ENCODE results near the gene RNASET2. TPM values are rescaled to one million over a fixed set of nuclear protein-coding genes. Genes with fewer than 3 reads are reported as not detected.

RNASET2 gene
- total and polyA plus RNA-seq, 4 donors = 17.7 to 37.2 (median 25.0) TPM

DNA sequence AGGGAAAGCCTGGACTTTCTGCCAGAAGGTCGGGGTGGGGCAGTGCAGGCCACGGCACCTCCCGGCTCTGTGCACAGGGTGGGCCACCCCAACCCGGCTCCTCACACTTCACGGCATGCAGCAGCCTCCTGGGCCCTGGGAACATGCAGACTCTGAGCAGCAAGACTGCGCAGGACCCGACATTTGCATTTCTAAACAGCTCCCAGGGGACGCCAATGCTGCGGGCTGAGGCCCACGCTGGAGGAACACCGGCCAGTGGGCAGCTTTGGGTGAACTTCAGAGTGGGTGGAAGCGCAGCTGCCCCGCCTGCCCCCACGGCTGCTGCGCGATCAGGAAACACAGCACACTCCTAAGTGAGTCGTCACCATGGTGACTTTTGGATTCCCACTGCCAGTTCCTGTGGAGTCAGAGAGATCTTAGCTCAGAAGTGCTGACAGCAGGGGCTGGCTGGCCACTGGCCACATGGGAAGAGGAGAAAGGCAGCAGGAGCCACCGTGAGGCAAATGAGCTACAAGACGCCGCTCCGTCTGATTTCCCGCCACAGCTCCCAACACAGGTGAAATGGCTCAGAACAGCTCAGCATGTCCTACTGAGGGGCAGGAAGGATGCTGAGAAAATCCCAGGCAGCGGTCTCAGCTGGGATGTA, 52.1 kb downstream of the RNASET2 start:
- peaks cover 0 to 4% (median 2%) of the 10 kb centered on the region in 4 donors for H3K9me3 ChIP-seq (ENCODE audit: control insufficient read depth in 4 of 4, low read length in 3 of 4)
- no peaks in the 10 kb centered on the region for H3K27me3 ChIP-seq (ENCODE audit: control insufficient read depth in 4 of 4, insufficient read depth in 4 of 4, low read length in 3 of 4)
- 65% methylated on average over 23 of the region's 23 CpGs for WGBS
- H3K4me1 ChIP-seq (ENCODE audit: control insufficient read depth in 4 of 4, insufficient read depth in 4 of 4, low read length in 3 of 4) = no peaks in the 10 kb centered on the region
- H3K36me3 ChIP-seq (ENCODE audit: control insufficient read depth in 4 of 4, insufficient read depth in 3 of 4, low read depth in 1 of 4, low read length in 3 of 4) = no peaks in the 10 kb centered on the region
- no peak overlapping the region for H3K9ac ChIP-seq (ENCODE audit: low read depth in 1 of 2, low read length in 2 of 2)
- no peak overlapping the region for H3K27ac ChIP-seq (ENCODE audit: low read depth in 1 of 2, low read length in 2 of 2)
- no peak for DNase-seq (ENCODE audit: low spot score)
- no peak overlapping the region for H3K4me3 ChIP-seq (ENCODE audit: low read depth in 1 of 3, low read length in 3 of 3)
- no peak for TF ChIP-seq HNF4G (IDR thresholded peaks at IDR 0.05)
- TF ChIP-seq HNF4A (conservative IDR thresholded peaks at IDR 0.05) = no peak
- TF ChIP-seq RAD21 (IDR thresholded peaks at IDR 0.05) = no peak
- TF ChIP-seq, protein P1, sequence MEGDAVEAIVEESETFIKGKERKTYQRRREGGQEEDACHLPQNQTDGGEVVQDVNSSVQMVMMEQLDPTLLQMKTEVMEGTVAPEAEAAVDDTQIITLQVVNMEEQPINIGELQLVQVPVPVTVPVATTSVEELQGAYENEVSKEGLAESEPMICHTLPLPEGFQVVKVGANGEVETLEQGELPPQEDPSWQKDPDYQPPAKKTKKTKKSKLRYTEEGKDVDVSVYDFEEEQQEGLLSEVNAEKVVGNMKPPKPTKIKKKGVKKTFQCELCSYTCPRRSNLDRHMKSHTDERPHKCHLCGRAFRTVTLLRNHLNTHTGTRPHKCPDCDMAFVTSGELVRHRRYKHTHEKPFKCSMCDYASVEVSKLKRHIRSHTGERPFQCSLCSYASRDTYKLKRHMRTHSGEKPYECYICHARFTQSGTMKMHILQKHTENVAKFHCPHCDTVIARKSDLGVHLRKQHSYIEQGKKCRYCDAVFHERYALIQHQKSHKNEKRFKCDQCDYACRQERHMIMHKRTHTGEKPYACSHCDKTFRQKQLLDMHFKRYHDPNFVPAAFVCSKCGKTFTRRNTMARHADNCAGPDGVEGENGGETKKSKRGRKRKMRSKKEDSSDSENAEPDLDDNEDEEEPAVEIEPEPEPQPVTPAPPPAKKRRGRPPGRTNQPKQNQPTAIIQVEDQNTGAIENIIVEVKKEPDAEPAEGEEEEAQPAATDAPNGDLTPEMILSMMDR (IDR thresholded peaks at IDR 0.05; ENCODE audit: low read depth, low read length, missing input control) = no peak
- TF ChIP-seq, protein P2, sequence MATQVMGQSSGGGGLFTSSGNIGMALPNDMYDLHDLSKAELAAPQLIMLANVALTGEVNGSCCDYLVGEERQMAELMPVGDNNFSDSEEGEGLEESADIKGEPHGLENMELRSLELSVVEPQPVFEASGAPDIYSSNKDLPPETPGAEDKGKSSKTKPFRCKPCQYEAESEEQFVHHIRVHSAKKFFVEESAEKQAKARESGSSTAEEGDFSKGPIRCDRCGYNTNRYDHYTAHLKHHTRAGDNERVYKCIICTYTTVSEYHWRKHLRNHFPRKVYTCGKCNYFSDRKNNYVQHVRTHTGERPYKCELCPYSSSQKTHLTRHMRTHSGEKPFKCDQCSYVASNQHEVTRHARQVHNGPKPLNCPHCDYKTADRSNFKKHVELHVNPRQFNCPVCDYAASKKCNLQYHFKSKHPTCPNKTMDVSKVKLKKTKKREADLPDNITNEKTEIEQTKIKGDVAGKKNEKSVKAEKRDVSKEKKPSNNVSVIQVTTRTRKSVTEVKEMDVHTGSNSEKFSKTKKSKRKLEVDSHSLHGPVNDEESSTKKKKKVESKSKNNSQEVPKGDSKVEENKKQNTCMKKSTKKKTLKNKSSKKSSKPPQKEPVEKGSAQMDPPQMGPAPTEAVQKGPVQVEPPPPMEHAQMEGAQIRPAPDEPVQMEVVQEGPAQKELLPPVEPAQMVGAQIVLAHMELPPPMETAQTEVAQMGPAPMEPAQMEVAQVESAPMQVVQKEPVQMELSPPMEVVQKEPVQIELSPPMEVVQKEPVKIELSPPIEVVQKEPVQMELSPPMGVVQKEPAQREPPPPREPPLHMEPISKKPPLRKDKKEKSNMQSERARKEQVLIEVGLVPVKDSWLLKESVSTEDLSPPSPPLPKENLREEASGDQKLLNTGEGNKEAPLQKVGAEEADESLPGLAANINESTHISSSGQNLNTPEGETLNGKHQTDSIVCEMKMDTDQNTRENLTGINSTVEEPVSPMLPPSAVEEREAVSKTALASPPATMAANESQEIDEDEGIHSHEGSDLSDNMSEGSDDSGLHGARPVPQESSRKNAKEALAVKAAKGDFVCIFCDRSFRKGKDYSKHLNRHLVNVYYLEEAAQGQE (IDR thresholded peaks at IDR 0.05) = no peak
- no peak for TF ChIP-seq FOXA2 (IDR thresholded peaks at IDR 0.05)
- TF ChIP-seq JUND (IDR thresholded peaks at IDR 0.05) = no peak
- no peak for TF ChIP-seq YY1 (IDR thresholded peaks at IDR 0.05)
- no peak for TF ChIP-seq SP1 (IDR thresholded peaks at IDR 0.05)
- no peak for TF ChIP-seq RXRA (IDR thresholded peaks at IDR 0.05)
- TF ChIP-seq EGR1 (IDR thresholded peaks at IDR 0.05; ENCODE audit: low read depth in 2 of 2) = no peak
- no peak for TF ChIP-seq MAX (IDR thresholded peaks at IDR 0.05)
- TF ChIP-seq NR2F2 (IDR thresholded peaks at IDR 0.05) = no peak
- no peak for TF ChIP-seq GABPA (IDR thresholded peaks at IDR 0.05 in 1 of 2, conservative IDR thresholded peaks at IDR 0.05 in 1 of 2)
- no peak for TF ChIP-seq FOXA1 (IDR thresholded peaks at IDR 0.05)
- TF ChIP-seq, protein P3, sequence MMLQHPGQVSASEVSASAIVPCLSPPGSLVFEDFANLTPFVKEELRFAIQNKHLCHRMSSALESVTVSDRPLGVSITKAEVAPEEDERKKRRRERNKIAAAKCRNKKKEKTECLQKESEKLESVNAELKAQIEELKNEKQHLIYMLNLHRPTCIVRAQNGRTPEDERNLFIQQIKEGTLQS (IDR thresholded peaks at IDR 0.05) = no peak
- TF ChIP-seq ZBTB33 (IDR thresholded peaks at IDR 0.05) = no peak
- TF ChIP-seq TAF1 (conservative IDR thresholded peaks at IDR 0.05) = no peak

Measured in liver (tissue), 9 donors.